H1 (cell line): Measurements from ENCODE around the gene SLC27A5. TPM values are rescaled to one million over a fixed set of nuclear protein-coding genes. Genes with fewer than 3 reads are reported as not detected.

Experiments
- CTCF ChIA-PET: fragments of 300-600 bp; sonication (Branson Sonifier 250); formaldehyde crosslinking; loops from one replicate; lab custom pipeline; 2021; ENCODE audit not compliant: partially characterized antibody; lab: Charles Lee
- POLR2A ChIA-PET: fragments of 300-600 bp; sonication (Branson Sonifier 250); formaldehyde crosslinking; loops from one replicate; lab custom pipeline; 2021; ENCODE audit warnings: inconsistent platforms; ENCODE audit not compliant: partially characterized antibody; lab: Charles Lee
- DNase-seq, 2 experiments: peaks; one replicate each; pipeline versions ENCODE4 v3.0.0 to v3.0.0-alpha.2; 2010 to 2022; ENCODE audit warnings: low spot score in 2 of 2, low read depth in 1 of 2, mixed read lengths in 1 of 2
- FAIRE-seq: peaks from 2 replicates; lab custom pipeline; 2011; peaks lifted over from hg19 to GRCh38; lab: Jason Lieb, UNC
- H2AFZ ChIP-seq: 2 replicates; pipeline ENCODE4 v1.8.1; 2012; ENCODE audit warnings: low read length, inconsistent platforms
- H2AK5ac ChIP-seq: 2 replicates; pipeline ENCODE4 v1.6.1; 2013; ENCODE audit warnings: low read depth, low read length
- H2BK120ac ChIP-seq: replicated peaks from 2 replicates; pipeline ENCODE3; 2013; ENCODE audit warnings: low read depth, low read length, inconsistent platforms
- H2BK12ac ChIP-seq: 2 replicates; pipeline ENCODE4 v1.6.1; 2013; ENCODE audit warnings: low read depth, low read length
- H2BK15ac ChIP-seq: 2 replicates; pipeline ENCODE4 v1.6.1; 2013; ENCODE audit warnings: low read length
- H2BK20ac ChIP-seq: 2 replicates; pipeline ENCODE4 v1.6.1; 2013; ENCODE audit warnings: low read length
- H2BK5ac ChIP-seq: 2 replicates; pipeline ENCODE4 v1.6.1; 2013; ENCODE audit warnings: low read depth, low read length
- H3K14ac ChIP-seq: 2 replicates; pipeline ENCODE4 v1.6.1; 2013; ENCODE audit warnings: inconsistent platforms; ENCODE audit not compliant: insufficient read length
- H3K18ac ChIP-seq: 2 replicates; pipeline ENCODE4 v1.6.1; 2013; ENCODE audit warnings: low read length; ENCODE audit errors: extremely low read depth
- H3K23ac ChIP-seq: 2 replicates; pipeline ENCODE4 v1.6.1; 2013; ENCODE audit warnings: inconsistent platforms; ENCODE audit not compliant: insufficient read length
- H3K23me2 ChIP-seq: 2 replicates; pipeline ENCODE4 v1.6.1; 2013; ENCODE audit warnings: low read depth, low read length
- H3K27ac ChIP-seq: 2 replicates; pipeline ENCODE4 v1.6.1; 2011; ENCODE audit warnings: low read depth, low read length, inconsistent platforms
- H3K27me3 ChIP-seq, 4 experiments: replicated peaks in 1 of 4; 1 replicate in 1 of 4; 2 replicates in 3 of 4; pipeline versions ENCODE4 v1.6.1 to v1.8.1; 2011 to 2013; ENCODE audit warnings: low read length in 3 of 4, mild to moderate bottlenecking in 3 of 4, inconsistent platforms in 2 of 4, mixed read lengths in 2 of 4, moderate library complexity in 1 of 4; ENCODE audit not compliant: control insufficient read depth in 3 of 4, insufficient read depth in 3 of 4; ENCODE audit errors: extremely low read depth in 1 of 4
- H3K36me3 ChIP-seq, 4 experiments: 2 replicates each; pipeline versions ENCODE4 v1.6.1 to v1.8.1; 2011 to 2013; ENCODE audit warnings: mild to moderate bottlenecking in 4 of 4, low read length in 3 of 4, moderate library complexity in 2 of 4, control low read depth in 1 of 4, inconsistent platforms in 1 of 4; ENCODE audit not compliant: insufficient read depth in 4 of 4, control insufficient read depth in 2 of 4
- H3K4ac ChIP-seq: replicated peaks from 2 replicates; pipeline ENCODE3; 2013; ENCODE audit warnings: low read length, low read depth, mixed read lengths, inconsistent platforms; ENCODE audit not compliant: insufficient read length
- H3K4me1 ChIP-seq, 4 experiments: replicated peaks in 1 of 4; 1 replicate in 1 of 4; 2 replicates in 3 of 4; pipeline versions ENCODE4 v1.6.1 to v1.8.1; 2011 to 2013; ENCODE audit warnings: low read length in 3 of 4, inconsistent platforms in 2 of 4, mixed read lengths in 1 of 4; ENCODE audit not compliant: insufficient read depth in 4 of 4, control insufficient read depth in 3 of 4
- H3K4me2 ChIP-seq, 2 experiments: 2 replicates each; pipeline versions ENCODE4 v1.6.1 to v1.8.1; 2011 to 2013; ENCODE audit warnings: low read depth in 2 of 2, low read length in 2 of 2, control low read depth in 1 of 2, inconsistent platforms in 1 of 2, mild to moderate bottlenecking in 1 of 2; ENCODE audit not compliant: insufficient read depth in 1 of 2
- H3K4me3 ChIP-seq, 4 experiments: fragments of 200-600, 300-600 bp in 1 of 4; sonication (generic), shearing (Covaris generic), sonication (Bioruptor Twin) in 1 of 4; 2 replicates each; pipeline versions ENCODE4 v1.5.1 to v1.8.1; 2011 to 2016; ENCODE audit warnings: low read length in 4 of 4, low read depth in 3 of 4, control low read depth in 2 of 4, inconsistent platforms in 2 of 4, mild to moderate bottlenecking in 2 of 4, mixed read lengths in 1 of 4, moderate library complexity in 1 of 4; ENCODE audit not compliant: insufficient read depth in 2 of 4; ENCODE audit errors: extremely low read depth in 1 of 4
- H3K56ac ChIP-seq: replicated peaks from 2 replicates; pipeline ENCODE3; 2013; ENCODE audit warnings: low read depth, mild to moderate bottlenecking, mixed read lengths, low read length, inconsistent platforms; ENCODE audit not compliant: insufficient read length
- H3K79me1 ChIP-seq: 2 replicates; pipeline ENCODE4 v1.6.1; 2013; ENCODE audit warnings: low read depth, low read length, control low read depth
- H3K79me2 ChIP-seq, 2 experiments: 2 replicates each; pipeline versions ENCODE4 v1.6.1 to v1.8.1; 2012 to 2013; ENCODE audit warnings: low read length in 2 of 2, mild to moderate bottlenecking in 2 of 2, inconsistent platforms in 1 of 2; ENCODE audit not compliant: insufficient read depth in 2 of 2, control insufficient read depth in 1 of 2
- H3K9ac ChIP-seq, 4 experiments: replicated peaks in 1 of 4; 1 replicate in 1 of 4; 2 replicates in 3 of 4; pipeline versions ENCODE4 v1.6.1 to v1.8.1; 2011 to 2013; ENCODE audit warnings: low read depth in 3 of 4, low read length in 3 of 4, control low read depth in 2 of 4, mild to moderate bottlenecking in 2 of 4, moderate library complexity in 2 of 4, inconsistent platforms in 1 of 4; ENCODE audit errors: extremely low read depth in 1 of 4
- H3K9me3 ChIP-seq, 2 experiments: 2 replicates each; pipeline versions ENCODE4 v1.6.1 to v1.8.1; 2012 to 2013; ENCODE audit warnings: mild to moderate bottlenecking in 2 of 2, moderate library complexity in 2 of 2, control low read depth in 1 of 2, inconsistent platforms in 1 of 2, low read depth in 1 of 2, low read length in 1 of 2, mixed read lengths in 1 of 2; ENCODE audit not compliant: insufficient read depth in 2 of 2
- H4K20me1 ChIP-seq, 2 experiments: replicated peaks in 1 of 2; 2 replicates each; pipeline versions ENCODE3 to v1.8.1; 2011 to 2013; ENCODE audit warnings: inconsistent platforms in 2 of 2, low read length in 2 of 2, mild to moderate bottlenecking in 1 of 2; ENCODE audit not compliant: insufficient read depth in 2 of 2, control insufficient read depth in 1 of 2
- H4K5ac ChIP-seq: 2 replicates; pipeline ENCODE4 v1.6.1; 2013; ENCODE audit warnings: low read length, low read depth, mixed read lengths, inconsistent platforms; ENCODE audit not compliant: insufficient read length
- H4K8ac ChIP-seq: 2 replicates; pipeline ENCODE4 v1.8.0; 2013; ENCODE audit warnings: mild to moderate bottlenecking, moderate library complexity, low read length, inconsistent platforms; ENCODE audit not compliant: insufficient read depth; ENCODE audit errors: extremely low read depth
- H4K91ac ChIP-seq: replicated peaks from 2 replicates; pipeline ENCODE3; 2013; ENCODE audit warnings: low read length, mixed read lengths, inconsistent platforms; ENCODE audit not compliant: insufficient read length
- NANOG ChIP-seq: IDR thresholded peaks from 2 replicates; pipeline ENCODE4 v1.6.1; 2011; ENCODE audit warnings: low read length, low read depth, mild to moderate bottlenecking, inconsistent platforms; ENCODE audit not compliant: insufficient read depth, poor library complexity, severe bottlenecking
- RNF2 ChIP-seq: fragments of 200-900, 300-1000 bp; sonication (generic); IDR thresholded peaks from 2 replicates; pipeline ENCODE4 v1.7.1; 2016; ENCODE audit warnings: borderline replicate concordance, low read depth, mild to moderate bottlenecking, antibody characterized with exemption, low read length; ENCODE audit not compliant: poor library complexity, severe bottlenecking; ENCODE audit errors: missing control alignments
- SIRT6 ChIP-seq: IDR thresholded peaks from one replicate; pipeline ENCODE4 v1.7.1; 2012; ENCODE audit warnings: low read length, inconsistent platforms
- SP4 ChIP-seq: IDR thresholded peaks from 2 replicates; pipeline ENCODE4 v1.6.1; 2012; ENCODE audit warnings: low read length, inconsistent platforms
- TAF1 ChIP-seq: IDR thresholded peaks from 2 replicates; pipeline ENCODE4 v1.6.1; 2011; ENCODE audit warnings: mild to moderate bottlenecking, low read depth, low read length
- WGBS, 2 experiments: shearing (Covaris generic) in 1 of 2; methylation state at CpG; one replicate each; pipeline versions ENCODE4 v1.1.6 to v1.1.7; 2013 to 2015; ENCODE audit warnings: low lambda C conversion rate in 2 of 2, mixed read lengths in 2 of 2, inconsistent platforms in 1 of 2, low coverage in 1 of 2, missing lambda C conversion rate in 1 of 2; ENCODE audit not compliant: insufficient replicate concordance in 2 of 2, insufficient coverage in 1 of 2, insufficient read length in 1 of 2; ENCODE audit errors: extremely low coverage in 1 of 2, missing lambda C conversion rate in 1 of 2; 5-methylcytosine and 5-hydroxymethylcytosine counted together
- polyA plus RNA-seq, 7 experiments: library from polyadenylated mRNA; depleted of rRNA in 3 of 7; stranded (reverse) in 5 of 7; unstranded in 2 of 7; fragments of >200 nt in 5 of 7; fragments of 200-250 nt in 2 of 7; gene quantifications; 1 replicate in 5 of 7; 2 replicates in 1 of 7; 4 replicates in 1 of 7; pipeline versions ENCODE4 v1.2.1 to v1.2.3, GENCODE V29; 2011 to 2013; ENCODE audit warnings: missing spikeins in 2 of 7, mixed read lengths in 2 of 7
- total RNA-seq: library from RNA; stranded (reverse); fragmentation: NEBNext Ultra II Directional; extraction: Animal tissue kit (Norgen Biotek cat#: 25700); gene quantifications from 2 replicates; pipeline ENCODE4 v1.2.1, GENCODE V29; 2021

Gene SLC27A5
- total and polyA plus RNA-seq, 2 of the 8 experiments (the other 6 are each of a cell fraction or from before 2014, with no cell fraction given): 25.1 to 80.5 TPM

DNA sequence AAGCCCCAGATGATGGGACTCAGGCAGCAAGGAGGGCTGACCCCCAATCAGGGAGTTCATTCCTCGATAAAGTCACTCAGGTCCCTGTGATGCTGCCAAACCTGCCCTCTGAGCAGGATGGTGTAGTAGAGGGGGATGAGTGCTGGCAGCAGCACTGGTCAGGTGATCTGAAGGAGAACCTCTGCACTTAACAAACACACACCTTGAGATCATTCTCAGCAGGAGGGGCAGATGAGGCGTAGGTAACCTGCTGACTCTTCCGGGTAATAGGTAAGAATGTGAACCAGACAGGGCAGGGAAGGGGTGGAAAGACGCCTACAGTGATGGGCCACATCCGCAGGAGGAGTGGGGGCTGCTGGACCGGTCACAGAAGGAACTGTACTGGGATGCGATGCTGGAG, 32.5 kb downstream of the SLC27A5 start:
- Histone ChIP-seq H3K27ac (no peak overlapping the region), H3K4me1 (peaks cover 0 to 6% (median 5%) of the 10 kb centered on the region in 4 experiments; a peak in 6 of 7 replicates), H2AFZ (no peak overlapping the region), H2BK20ac (no peak overlapping the region), H4K20me1 (no peaks in the 10 kb centered on the region), H3K9ac (no peak overlapping the region), H2BK5ac (no peak overlapping the region), H2BK120ac (no peak overlapping the region), H2BK15ac (no peak overlapping the region), H3K79me1 (no peaks in the 10 kb centered on the region), H4K91ac (no peak overlapping the region), H3K36me3 (peaks cover 0 to 2% (median 0%) of the 10 kb centered on the region in 4 experiments; a peak in 2 of 8 replicates), H3K27me3 (peaks cover 0 to 3% (median 0%) of the 10 kb centered on the region in 4 experiments; a peak in 2 of 7 replicates), H2BK12ac (no peak overlapping the region), H3K9me3 (no peaks in the 10 kb centered on the region), H3K79me2 (no peaks in the 10 kb centered on the region), H3K4ac (no peak overlapping the region), H2AK5ac (no peak overlapping the region), H3K23me2 (peaks cover 14% of the 10 kb centered on the region), H3K18ac (no peak overlapping the region), H3K23ac (no peak overlapping the region), H3K14ac (no peak overlapping the region), H3K56ac (no peak overlapping the region), H3K4me3 (no peak overlapping the region), H3K4me2 (no peak overlapping the region), H4K8ac (no peak overlapping the region), H4K5ac (no peak overlapping the region)
- FAIRE-seq (no peak), DNase-seq (no peak)
- CTCF ChIA-PET: interaction anchor here (0.9 kb wide), 1 partner anchor 24 kb away, joined by 3 read pairs; no protein-coding TSS in a partner anchor
- WGBS, 2 experiments: 87% methylated on average over 7 of the region's 7 CpGs; no CpG with 5 or more reads in 1 of the 2 experiments
- no peak for TF ChIP-seq NANOG
- no peak for TF ChIP-seq SP4
- TF ChIP-seq SIRT6: no peak
- TF ChIP-seq RNF2: no peak
- no peak for TF ChIP-seq TAF1
- POLR2A ChIA-PET: interaction anchor here (1.2 to 3.0 kb wide), 3 partner anchors 10 to 94 kb away, joined by 3 to 14 read pairs (median 6); partner anchors contain the start of genes MZF1 and ZBTB45
